Measurements from ENCODE around the gene PTOV1. TPM values are rescaled to one million over a fixed set of nuclear protein-coding genes. Genes with fewer than 3 reads are reported as not detected.
A peak's percentile ranks its signal among the peaks of the same experiment; 100 is the strongest.

Gene PTOV1
- total RNA-seq, 1 experiment from 2014 or later, result 89.9 TPM

- DNase-seq (ENCODE audit: low read depth), result no peak
Measured at GRCh38 chr19:49843265-49843664, 7.7 kb upstream of the PTOV1 start.

- no peak for DNase-seq (ENCODE audit: low read depth)
Measured at GRCh38 chr19:49844138-49845095, 6.5 kb upstream of the PTOV1 start.

GRCh38 chr19:49845414-49845813 is 5.5 kb upstream of the PTOV1 start:
- no peak for DNase-seq (ENCODE audit: low read depth)

GRCh38 chr19:49846408-49846807 is 4.6 kb upstream of the PTOV1 start:
- no peak for DNase-seq (ENCODE audit: low read depth)

- DNase-seq (ENCODE audit: low read depth), result peak; percentile 93
Measured at GRCh38 chr19:49847731-49848696, 2.9 kb upstream of the PTOV1 start.

GRCh38 chr19:49848938-49849337 is 2.0 kb upstream of the PTOV1 start:
- no peak for DNase-seq (ENCODE audit: low read depth)

GRCh38 chr19:49849433-49850220 is 1.3 kb upstream of the PTOV1 start:
- DNase-seq (ENCODE audit: low read depth), result no peak

GRCh38 chr19:49850221-49850486 is 805 bp upstream of the PTOV1 start:
- DNase-seq (ENCODE audit: low read depth), result no peak

GRCh38 chr19:49851456-49852259 is 699 bp downstream of the PTOV1 start:
- no peak for DNase-seq (ENCODE audit: low read depth)

GRCh38 chr19:49852631-49853126 is 1.7 kb downstream of the PTOV1 start:
- no peak for DNase-seq (ENCODE audit: low read depth)

- DNase-seq (ENCODE audit: low read depth), result no peak
Measured at GRCh38 chr19:49853852-49854377, 3.0 kb downstream of the PTOV1 start.

GRCh38 chr19:49854378-49855263 is 3.7 kb downstream of the PTOV1 start:
- DNase-seq (ENCODE audit: low read depth), result no peak

GRCh38 chr19:49855277-49855675 is 4.3 kb downstream of the PTOV1 start:
- no peak for DNase-seq (ENCODE audit: low read depth)

GRCh38 chr19:49855676-49856573 is 5.0 kb downstream of the PTOV1 start:
- no peak for DNase-seq (ENCODE audit: low read depth)

GRCh38 chr19:49856574-49857021 is 5.6 kb downstream of the PTOV1 start:
- DNase-seq (ENCODE audit: low read depth), result no peak

- DNase-seq (ENCODE audit: low read depth), result no peak
Measured at GRCh38 chr19:49857061-49857837, 6.3 kb downstream of the PTOV1 start.

GRCh38 chr19:49857838-49858087 is 6.8 kb downstream of the PTOV1 start:
- no peak for DNase-seq (ENCODE audit: low read depth)
